SK-MEL-5 (cell line): ENCODE data around the gene MYOG. TPM values are rescaled to one million over a fixed set of nuclear protein-coding genes. Genes with fewer than 3 reads are reported as not detected.

Experiments used
- DNase-seq: peaks from one replicate; pipeline ENCODE4 v3.0.0-alpha.2; 2016; ENCODE audit warnings: low read depth, low spot score
- in situ Hi-C: cut with HindIII; loops from 2 replicates; pipeline ENCODE4 v1.10.0; 2016; ENCODE audit warnings: low sequenced_read_pairs, high pct_unique_total_duplicates, low pct_unique_long_range_greater_than_20kb
- total RNA-seq: library from RNA; depleted of rRNA; stranded (reverse); fragments of >200 nt; shearing (Covaris generic); gene quantifications from 2 replicates; pipeline ENCODE4 v1.2.3, GENCODE V29; 2014

MYOG gene
- total RNA-seq, 1 experiment from 2014 or later: not detected

GRCh38 chr1:203058676-203058935 lies 27.2 kb downstream of the MYOG start:
- in situ Hi-C loops: no loop called here

GRCh38 chr1:203057911-203058675 lies 27.7 kb downstream of the MYOG start:
- in situ Hi-C loops: no loop called here
- peak; percentile 11 for DNase-seq

More at GRCh38 chr1:203058676-203058935, 27.2 kb downstream of the MYOG start:
- DNase-seq: no peak

- in situ Hi-C loops: no loop called here
- DNase-seq: peak; percentile 38
Observed at GRCh38 chr1:203056516-203056915, 29.3 kb downstream of the MYOG start.

GRCh38 chr1:203056012-203056411 lies 29.8 kb downstream of the MYOG start:
- in situ Hi-C loops: no loop called here

GRCh38 chr1:203055161-203055799 lies 30.5 kb downstream of the MYOG start:
- in situ Hi-C loops: no loop called here
- DNase-seq: peak; percentile 17

More at GRCh38 chr1:203056012-203056411, 29.8 kb downstream of the MYOG start:
- no peak for DNase-seq

- in situ Hi-C loops: no loop called here
- DNase-seq: no peak
Observed at GRCh38 chr1:203054642-203055041, 31.2 kb downstream of the MYOG start.

GRCh38 chr1:203054184-203054583 lies 31.6 kb downstream of the MYOG start:
- no peak for DNase-seq
- in situ Hi-C loops: no loop called here

- no peak for DNase-seq
Observed at GRCh38 chr1:203052601-203053000, 33.2 kb downstream of the MYOG start.

GRCh38 chr1:203051841-203052324 lies 33.9 kb downstream of the MYOG start:
- DNase-seq: no peak
- in situ Hi-C loops: no loop called here

More at GRCh38 chr1:203052601-203053000, 33.2 kb downstream of the MYOG start:
- in situ Hi-C loops: no loop called here

GRCh38 chr1:203050826-203051225 lies 35.0 kb downstream of the MYOG start:
- in situ Hi-C loops: no loop called here
- DNase-seq: no peak

GRCh38 chr1:203049576-203050180 lies 36.1 kb downstream of the MYOG start:
- in situ Hi-C loops: no loop called here
- DNase-seq: no peak

GRCh38 chr1:203049077-203049476 lies 36.7 kb downstream of the MYOG start:
- in situ Hi-C loops: no loop called here
- DNase-seq: no peak

GRCh38 chr1:203048555-203049051 lies 37.2 kb downstream of the MYOG start:
- DNase-seq: no peak
- in situ Hi-C loops: no loop called here

- in situ Hi-C loops: no loop called here
- no peak for DNase-seq
Observed at GRCh38 chr1:203048086-203048485, 37.7 kb downstream of the MYOG start.

GRCh38 chr1:203046984-203047630 lies 38.7 kb downstream of the MYOG start:
- in situ Hi-C loops: no loop called here
- DNase-seq: no peak

GRCh38 chr1:203045821-203046594 lies 39.8 kb downstream of the MYOG start:
- DNase-seq: no peak
- in situ Hi-C loops: no loop called here

GRCh38 chr1:203045336-203045735 lies 40.5 kb downstream of the MYOG start:
- in situ Hi-C loops: no loop called here

More at GRCh38 chr1:203045336-203045735, 40.5 kb downstream of the MYOG start:
- no peak for DNase-seq
